Stimulated activated CD4-positive, alpha-beta T cell treated with anti-CD3 and anti-CD28 coated beads, TNF-alpha, amount 100 ng/mL, for 1 hour (primary cell): ENCODE data around the gene SOX12.
"Not testable (repeated sequence)": the region's sequence is repeated elsewhere in the genome, so short reads cannot be mapped to it uniquely, and the experiment has no call there.

Experiments used
- DNase-seq, 3 donors: peaks; one replicate each; pipeline ENCODE4 v3.0.0-alpha.2; 2020; ENCODE audit warnings: low read depth in 3 of 3, low spot score in 1 of 3

SOX12 gene

GRCh38 chr20:328975-329695, 3.8 kb downstream of the SOX12 start:
- no peak for DNase-seq

- DNase-seq = no peak
Observed at GRCh38 chr20:329851-330232, 4.5 kb downstream of the SOX12 start.

DNA sequence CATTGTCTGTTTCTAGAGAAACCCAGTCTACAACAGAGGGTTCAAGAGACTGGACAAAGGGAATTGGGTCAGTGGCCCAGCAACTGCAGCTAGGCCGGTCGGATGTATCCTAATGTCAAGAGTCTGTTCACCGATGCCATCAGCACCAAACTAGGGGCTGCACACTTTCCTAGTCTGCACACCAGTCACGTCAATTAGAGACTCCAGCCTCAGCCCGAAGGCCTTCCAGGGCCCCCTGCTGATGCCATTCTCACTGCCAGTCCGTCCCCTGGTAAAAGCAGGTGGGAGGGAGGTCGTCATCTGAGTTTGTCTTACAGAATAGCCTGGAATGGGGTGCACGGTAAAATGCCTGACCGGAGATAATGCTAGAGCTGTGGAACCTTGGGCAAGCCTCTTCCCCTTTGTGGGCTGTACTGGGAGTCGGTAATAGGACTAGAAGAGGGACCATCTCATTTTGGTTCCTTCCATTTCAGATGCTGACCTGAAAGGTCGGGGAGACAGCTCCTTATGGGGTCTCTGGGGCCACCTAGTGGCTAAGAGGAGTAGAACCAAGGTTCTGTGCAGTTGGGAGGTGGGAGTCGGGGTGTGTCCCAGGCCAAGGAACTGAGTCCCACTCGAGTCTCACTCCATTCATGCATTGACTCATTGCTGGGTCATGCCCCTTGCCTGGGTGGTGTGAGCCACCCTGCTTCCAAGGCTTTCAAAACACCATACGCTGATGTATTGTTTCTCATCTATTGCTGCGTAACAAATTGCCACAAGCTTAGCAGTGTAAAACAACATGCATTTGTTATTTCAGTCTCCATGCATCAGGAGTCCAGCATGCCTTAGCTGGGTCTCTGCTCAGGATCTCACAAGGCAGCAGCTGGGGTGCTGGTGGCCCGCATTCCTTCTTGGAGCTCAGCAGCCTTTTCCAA, 5.1 kb downstream of the SOX12 start:
- DNase-seq = peak in 1 of 3 donors; percentile 11

DNA sequence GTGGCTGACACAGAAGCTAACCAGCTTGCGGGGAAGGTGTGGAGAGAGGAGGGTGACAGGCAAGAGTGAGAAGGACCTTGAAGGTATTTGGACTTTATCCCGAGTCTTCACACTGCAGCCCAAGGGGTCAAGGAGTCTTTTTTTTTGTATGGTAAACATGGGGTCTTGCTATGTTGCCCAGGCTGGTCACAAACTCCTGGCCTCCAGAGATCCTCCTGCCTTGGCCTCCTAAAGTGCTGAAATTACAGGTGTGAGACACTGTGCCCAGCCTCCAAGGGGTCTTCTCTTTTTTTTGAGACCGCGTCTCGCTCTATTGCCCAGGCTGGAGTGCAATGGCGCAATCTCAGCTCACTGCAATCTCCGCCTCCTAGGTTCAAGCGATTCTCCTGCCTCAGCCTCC, 9.2 kb downstream of the SOX12 start:
- no peak for DNase-seq

GRCh38 chr20:336040-336439, 10.7 kb downstream of the SOX12 start:
- DNase-seq = not testable (repeated sequence)

DNA sequence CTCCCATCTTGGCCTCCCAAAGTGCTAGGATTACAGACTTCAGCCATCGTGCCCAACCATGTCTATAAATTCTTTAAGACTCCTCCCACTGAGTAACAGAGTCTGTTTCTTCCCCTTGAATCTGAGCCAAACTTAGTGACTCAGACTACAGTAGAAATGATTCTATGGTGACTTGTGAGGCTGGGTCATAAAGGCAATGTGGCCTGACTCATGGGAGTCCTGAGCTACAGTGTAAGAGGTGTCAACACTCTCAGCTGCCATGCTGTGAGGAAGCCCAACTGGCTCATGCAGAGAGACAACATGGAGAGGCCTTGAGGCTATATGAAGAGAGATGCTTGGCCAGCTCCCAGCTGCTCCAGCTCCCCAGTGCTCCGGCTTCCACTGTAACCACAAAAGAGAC, 16.3 kb downstream of the SOX12 start:
- peak in 1 of 3 donors; percentile 44 for DNase-seq

DNA sequence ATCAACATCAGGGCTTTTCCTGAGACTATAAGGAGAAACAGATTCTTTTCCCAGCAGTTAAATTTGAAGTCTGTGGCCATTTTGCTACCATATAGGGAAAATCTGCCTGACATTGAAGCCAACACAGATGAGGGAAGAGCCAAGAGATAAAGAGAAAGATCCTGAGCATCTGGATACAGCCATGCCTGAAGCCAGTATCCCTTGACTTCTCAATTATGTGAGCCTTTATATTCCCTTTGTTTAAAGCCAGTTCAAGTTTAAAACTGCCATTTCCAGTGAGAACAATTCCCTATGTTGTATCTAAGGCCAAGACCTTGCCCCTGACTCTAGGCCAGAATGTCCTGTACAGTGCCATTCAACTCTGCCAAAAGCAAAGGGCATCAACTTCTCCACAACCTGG, 17.8 kb downstream of the SOX12 start:
- no peak for DNase-seq

GRCh38 chr20:346033-346639, 20.8 kb downstream of the SOX12 start:
- DNase-seq = no peak

- DNase-seq = no peak
Observed at GRCh38 chr20:346640-347316, 21.4 kb downstream of the SOX12 start, which contains the start of gene NRSN2. TSS of gene NRSN2 (plus strand) at chr20:347111. CDS start at chr20:349644, 2,533 bp downstream.

- DNase-seq = no peak
Observed at GRCh38 chr20:347317-347639, 21.9 kb downstream of the SOX12 start.

- peak in 1 of 3 donors; percentile 26 for DNase-seq
Observed at GRCh38 chr20:347640-348484, 22.5 kb downstream of the SOX12 start.

DNA sequence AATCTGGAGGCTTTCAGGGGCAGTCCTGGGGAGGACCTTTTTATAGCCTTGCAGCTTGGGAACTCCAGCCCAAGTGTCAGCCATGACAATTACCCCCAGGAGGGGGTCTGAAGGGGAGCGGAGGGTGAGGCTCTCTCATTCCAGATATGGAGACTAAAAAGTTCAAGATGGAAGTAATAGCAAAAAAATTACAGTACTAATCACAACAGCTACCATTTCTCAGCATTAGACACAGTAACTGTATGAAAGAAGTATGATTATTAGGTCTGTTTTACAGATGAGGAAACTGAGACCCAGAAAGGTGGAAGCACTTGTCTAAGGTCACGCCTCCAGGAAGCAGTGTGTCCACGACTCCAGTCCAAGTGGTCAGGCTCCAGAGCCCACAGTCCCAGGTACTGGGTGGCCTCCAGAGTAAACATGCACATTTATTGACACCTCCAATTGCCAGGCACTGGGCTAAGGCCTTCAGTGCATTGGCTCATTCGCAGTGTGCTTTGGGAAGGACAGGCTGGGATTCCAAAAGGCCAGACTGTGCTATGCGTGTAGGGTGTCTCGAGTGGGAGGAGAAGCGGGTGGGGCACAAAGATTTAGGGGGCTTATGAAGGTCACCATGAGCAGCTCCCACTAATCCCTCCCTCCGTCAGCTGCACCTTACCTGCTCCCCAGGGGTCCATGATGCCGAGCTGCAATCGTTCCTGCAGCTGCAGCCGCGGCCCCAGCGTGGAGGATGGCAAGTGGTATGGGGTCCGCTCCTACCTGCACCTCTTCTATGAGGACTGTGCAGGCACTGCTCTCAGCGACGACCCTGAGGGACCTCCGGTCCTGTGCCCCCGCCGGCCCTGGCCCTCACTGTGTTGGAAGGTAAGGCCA, 23.9 kb downstream of the SOX12 start:
- no peak for DNase-seq

DNA sequence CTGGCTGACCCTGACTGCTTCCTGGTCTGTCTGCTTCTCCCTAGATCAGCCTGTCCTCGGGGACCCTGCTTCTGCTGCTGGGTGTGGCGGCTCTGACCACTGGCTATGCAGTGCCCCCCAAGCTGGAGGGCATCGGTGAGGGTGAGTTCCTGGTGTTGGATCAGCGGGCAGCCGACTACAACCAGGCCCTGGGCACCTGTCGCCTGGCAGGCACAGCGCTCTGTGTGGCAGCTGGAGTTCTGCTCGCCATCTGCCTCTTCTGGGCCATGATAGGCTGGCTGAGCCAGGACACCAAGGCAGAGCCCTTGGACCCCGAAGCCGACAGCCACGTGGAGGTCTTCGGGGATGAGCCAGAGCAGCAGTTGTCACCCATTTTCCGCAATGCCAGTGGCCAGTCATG, 27.8 kb downstream of the SOX12 start:
- no peak for DNase-seq

DNA sequence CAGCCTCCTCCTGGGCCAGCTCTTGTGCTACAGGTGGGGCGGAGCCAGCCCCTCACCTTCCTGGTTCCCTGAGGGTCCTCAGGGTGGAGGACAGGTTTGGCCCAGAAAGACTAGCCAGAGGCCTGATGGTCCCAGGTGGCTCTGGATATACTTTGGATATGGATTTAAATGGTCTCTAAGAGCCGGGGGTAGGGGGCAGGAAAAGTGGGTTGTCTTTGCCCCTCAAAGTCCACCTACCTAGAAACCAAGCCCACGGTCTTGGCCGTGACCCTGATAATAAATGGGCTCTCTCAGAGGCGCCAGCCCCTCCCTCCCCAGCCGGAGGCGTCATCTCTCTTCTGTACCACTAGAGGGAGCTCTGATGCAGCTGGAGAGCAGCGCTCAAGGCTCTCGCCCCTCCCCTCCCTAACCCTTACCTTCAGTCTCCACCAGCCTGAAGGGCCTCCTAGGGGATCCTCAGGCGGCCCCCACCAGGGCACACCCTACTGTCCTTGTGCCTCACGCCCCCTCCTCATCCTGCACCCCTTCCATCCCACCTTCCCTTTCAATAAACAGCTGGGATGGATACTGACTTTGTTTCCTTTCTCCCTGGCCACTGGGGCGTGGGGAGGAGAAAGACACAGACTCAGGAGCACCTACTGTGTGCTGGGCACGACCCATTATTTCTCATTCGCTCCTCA, 29.1 kb downstream of the SOX12 start:
- peak; percentile 48 to 69 (median 65) for DNase-seq

DNA sequence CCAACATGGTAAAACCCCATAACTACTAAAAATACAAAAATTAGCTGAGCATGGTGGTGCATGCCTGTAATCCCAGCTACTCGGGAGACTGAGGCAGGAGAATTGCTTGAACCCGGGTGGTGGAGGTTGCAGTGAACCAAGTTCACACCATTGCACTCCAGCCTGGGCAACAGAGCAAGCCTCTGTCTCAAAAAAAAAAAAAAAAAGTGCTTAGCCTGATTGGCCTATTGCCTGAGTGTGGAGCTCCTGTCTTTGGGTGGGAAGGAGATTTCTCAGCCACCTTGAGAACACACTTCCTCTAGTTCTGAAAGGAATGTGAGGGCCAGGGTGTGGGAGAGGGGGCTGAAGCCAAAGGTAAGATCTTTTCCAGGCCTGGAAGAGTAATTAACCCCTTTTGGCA, 30.8 kb downstream of the SOX12 start:
- not testable (repeated sequence) for DNase-seq

DNA sequence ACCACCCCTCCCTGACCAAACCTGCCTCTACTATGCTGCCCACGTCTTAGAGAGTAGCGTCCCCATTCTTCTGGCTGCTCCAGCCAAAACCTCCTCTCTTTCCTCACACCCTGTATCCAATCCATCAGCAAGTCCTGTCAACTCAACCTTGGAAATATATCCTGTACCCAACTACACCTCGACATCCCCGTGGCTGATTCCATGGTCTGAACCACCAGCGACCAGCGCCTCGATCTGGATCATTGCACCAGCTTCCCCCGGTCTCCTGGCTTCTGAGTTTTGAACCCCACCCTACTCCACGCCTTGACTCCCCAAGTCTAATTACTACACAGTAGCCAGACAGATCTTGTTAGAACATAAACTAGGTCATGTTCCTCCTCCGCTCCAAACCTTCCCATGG, 31.4 kb downstream of the SOX12 start:
- DNase-seq = no peak

- no peak for DNase-seq
Observed at GRCh38 chr20:358891-359555, 33.7 kb downstream of the SOX12 start.

DNA sequence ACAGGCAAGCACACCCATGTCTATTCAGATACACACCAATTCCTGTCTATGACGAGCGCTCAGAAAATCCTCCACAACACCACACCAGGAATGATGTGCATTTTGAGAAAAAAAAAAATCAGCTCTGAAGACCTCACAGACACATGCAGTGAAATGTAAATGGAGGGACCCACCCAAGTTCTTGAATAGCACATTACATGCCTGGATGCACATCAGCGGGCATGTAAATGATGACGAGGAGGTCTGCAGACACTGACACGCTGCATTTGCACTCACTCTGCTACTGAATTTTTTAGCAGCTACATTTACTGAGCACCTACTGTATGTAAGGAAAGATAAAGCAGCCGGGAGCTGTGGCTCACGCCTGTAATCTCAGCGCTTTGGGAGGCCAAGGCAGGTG, 36.2 kb downstream of the SOX12 start:
- no peak for DNase-seq
